Measurements from ENCODE around the gene FGF11. TPM values are rescaled to one million over a fixed set of nuclear protein-coding genes. Genes with fewer than 3 reads are reported as not detected.

Gene FGF11
- polyA plus RNA-seq (ENCODE audit: insufficient read length), result 6.1 TPM
- long read RNA-seq, donor 1, partial matches to known transcripts, result 0 of 3 reads
- long read RNA-seq, donor 1, other reads (novel, unspliced or antisense), result 0 of 3 reads
- long read RNA-seq, donor 2, partial matches to known transcripts, result 0 of 1 reads
- long read RNA-seq, donor 2, other reads (novel, unspliced or antisense), result 0 of 1 reads
- long read RNA-seq, donor 3, result 0 reads
- long read RNA-seq, donor 4, result 0 reads
- long read RNA-seq, donor 5, partial matches to known transcripts, result 0 of 1 reads
- long read RNA-seq, donor 5, other reads (novel, unspliced or antisense), result 0 of 1 reads
- long read RNA-seq, donor 6, result 0 reads
- long read RNA-seq, donor 7, result 0 reads
- long read RNA-seq, donor 8, result 0 reads

DNA sequence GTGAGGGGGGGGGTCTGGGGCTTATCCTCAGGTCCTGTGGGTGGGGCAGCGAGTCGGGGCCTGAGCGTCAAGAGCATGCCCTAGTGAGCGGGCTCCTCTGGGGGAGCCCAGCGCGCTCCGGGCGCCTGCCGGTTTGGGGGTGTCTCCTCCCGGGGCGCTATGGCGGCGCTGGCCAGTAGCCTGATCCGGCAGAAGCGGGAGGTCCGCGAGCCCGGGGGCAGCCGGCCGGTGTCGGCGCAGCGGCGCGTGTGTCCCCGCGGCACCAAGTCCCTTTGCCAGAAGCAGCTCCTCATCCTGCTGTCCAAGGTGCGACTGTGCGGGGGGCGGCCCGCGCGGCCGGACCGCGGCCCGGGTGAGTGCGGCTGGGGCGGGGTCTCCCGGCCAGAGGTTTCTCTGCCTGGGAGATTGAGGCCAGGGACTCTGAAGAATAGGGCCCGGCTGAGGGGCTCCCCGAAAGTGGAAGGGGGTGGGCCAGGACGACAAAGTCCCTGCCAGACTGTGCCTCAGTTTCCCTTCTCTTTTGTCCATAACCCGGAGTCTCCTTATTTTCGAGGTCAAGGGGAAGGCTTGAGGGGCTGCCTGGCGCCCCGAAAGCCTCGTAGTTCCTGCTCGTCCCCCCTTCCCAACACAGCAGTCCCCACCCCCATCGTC lies at the start of gene FGF11:
Gene FGF11, plus strand, starts transcription at position 51 of the 651 bp plus-strand sequence. Its CDS starts 109 bp downstream, at position 160.
- no peak for DNase-seq

DNA sequence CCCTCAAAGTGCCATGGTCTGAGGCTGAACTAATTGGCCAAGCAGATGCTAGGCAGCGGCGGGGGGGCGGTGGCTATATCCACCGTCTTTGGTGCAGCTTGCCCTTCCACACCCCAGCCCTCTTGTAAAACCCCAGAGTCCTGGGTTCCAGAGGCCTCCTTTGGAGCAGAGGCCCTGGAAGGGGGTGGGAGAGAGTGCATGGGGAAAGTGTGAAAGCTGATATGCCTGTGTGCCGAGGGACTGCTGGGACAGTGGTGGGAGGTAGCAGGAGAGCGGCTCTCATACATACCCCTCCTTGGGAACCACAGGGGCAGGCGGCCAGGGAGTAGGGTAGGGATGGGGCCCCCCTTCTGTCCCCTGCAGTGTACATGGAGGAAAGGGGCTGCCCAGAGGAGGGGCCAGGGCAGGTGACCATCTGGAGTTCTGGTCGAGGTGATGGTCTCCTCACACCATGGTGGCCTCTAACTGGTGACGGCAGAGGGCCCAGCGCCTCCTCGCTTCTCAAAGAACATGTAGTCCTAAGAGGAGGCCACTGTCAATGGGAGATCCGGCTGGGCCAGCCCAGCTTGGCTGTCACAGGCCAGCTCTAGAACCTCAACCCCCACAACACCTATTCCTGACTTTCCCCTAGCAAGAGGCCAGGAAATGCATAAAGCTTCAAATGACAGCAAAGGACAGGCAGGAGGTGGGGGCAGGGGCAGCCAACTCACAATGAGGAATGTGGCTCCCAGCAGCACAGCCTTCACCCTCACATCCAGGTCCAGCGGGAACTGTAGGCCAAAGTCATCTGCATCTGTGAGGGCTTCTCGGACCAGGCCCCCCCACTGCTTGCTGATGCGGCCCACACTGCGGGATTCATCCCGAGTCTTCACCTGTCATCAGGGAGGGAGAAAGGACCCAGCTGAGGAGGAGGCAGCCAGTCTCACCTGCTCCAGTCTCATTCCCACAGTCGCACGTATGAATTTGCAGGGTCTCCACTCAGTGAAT lies 49.1 kb upstream of the FGF11 start:
- no peak for DNase-seq

DNA sequence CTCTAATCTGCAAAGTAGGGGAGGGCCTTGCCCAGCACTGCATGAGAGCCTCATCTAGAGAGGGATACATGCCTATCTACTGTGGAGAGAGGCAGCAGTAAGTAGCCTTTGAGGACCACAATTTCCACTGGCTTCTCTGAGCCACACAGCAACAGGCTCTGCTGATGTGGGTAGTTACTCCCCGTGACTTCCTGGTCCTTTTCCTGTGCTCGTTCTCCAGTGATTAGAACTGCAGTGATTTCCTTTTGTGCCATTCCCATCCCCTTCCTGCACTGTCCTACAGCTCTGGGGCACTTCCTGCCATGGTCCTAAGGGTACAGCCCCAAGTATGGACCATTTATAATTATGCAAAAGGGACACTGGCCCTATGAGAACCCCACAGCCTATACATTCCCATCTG lies 48.0 kb upstream of the FGF11 start:
- no peak for DNase-seq

DNA sequence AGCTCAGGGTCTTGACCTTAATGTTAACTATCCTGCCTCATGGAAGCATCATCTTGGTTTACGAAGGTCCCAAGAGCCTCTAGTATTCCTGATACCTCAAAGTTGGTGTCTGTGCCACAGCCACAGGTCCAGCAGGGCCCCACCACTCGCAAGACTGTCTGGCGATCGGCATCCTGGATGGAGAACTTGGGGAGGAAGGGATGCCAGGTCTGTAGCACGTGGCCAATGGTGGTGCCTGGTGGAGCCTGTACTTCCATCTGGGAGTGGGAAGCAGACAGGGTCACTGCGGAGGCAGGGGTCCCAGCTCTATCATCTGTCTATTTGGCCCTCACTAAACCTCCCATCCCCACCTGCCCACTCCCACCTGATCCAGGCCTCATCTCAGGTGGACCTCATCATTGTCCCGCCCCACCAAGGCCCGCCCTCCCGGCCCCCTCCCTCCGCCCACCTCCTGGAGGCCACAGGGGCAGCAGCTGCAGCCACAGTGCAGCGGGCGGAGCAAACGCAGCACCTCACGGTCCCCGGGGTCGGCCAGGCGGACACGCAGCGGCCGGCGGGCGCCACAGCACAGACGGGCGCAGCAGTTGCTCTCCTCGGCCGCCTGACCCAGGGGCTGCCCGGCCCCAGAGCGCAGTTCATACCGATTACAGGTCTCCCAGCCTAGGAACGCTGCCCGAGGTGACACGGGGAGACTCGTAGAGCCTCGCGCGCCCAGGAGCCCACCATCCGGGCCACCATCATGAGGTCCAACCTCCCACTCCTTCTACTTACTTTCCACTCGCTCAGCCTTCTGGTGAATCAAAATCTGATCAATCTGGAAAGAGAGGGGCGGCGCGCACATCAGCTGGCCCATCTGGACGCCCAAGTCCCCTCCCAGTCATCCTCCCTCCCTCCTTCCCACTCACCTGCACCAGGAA lies 46.4 kb upstream of the FGF11 start:
- no peak for DNase-seq

DNA sequence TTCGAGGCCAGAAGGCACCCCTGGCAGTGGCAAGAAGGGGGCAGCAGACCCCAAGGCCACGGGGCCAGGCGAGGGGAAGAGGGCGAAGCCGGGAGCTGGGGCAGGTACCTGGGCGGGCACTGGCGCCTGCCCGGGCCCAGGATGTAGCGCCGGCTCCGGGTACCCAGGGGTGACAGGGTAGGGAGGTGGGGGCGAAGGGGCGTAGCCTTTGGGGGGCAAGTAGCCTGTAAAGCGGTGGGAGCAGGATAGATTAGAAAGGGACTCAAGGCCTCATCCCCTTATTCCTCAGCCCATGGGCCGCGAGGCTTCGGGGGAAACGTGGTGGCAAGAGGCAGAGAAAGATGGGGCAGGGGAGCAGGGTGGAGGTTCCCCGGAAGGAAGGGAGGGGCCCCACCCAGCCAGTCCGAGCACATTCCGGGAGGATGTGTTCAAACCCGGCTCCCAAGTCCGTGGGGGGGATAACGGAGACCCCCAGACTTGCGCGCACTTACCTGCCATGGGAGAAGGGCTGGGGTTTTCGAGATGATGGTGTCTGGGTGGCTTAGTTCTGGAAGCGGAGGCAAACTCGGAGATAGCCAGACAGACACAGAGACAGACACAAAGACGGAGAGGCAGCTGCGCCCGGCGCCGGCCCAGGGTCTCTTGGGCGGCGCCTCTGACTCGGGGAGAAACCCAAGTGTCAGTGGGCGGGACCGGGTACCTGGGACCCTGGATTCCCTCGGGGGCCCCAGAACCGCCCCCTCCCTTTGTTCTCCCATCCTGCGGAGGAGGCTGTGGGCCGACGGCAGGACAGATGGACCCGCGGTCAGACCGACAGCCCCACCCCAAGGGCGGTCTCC lies 45.5 kb upstream of the FGF11 start:
- DNase-seq, result no peak

DNA sequence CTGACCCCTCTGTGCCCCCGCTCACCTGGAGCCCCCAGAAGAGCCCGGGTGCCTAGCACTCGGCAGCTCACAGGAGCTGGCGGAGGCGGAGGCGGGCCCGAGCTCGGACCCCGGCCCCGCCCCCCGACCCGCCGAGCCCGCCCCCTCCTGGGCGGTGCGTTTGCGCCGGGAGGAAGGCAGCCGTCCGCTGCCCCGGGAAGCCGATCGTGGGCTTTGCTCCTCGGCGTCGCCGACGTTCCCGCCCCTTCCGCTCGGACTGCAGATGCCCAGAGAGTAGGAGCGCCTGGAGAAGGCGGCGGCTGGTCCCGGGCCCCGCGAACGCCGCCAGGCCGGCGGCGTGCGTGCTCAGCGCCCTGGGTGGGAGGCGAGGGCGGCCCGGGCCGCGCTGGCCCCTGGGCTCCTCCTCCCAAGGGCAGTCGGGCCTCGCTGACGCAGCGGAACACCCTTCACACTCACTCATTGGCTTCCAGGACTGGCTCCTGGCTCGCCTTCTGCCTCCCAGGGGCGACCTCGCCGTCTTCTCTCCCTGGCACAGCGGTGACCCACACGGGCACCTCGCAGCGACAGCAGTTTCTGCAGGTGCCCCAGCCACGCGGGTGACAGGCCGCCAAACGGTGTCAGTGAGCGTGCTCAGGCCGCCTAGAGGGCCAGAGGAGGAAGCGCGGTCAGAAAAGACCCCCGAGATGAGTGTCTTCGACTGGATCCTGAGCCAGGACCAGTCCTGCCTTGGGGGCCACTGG lies 44.7 kb upstream of the FGF11 start, which contains the start of gene PLSCR3:
Gene PLSCR3, minus strand, starts transcription at position 74 of the 740 bp plus-strand sequence. CDS start 415 bp downstream, outside the sequence.
- DNase-seq, result peak; percentile 82

DNA sequence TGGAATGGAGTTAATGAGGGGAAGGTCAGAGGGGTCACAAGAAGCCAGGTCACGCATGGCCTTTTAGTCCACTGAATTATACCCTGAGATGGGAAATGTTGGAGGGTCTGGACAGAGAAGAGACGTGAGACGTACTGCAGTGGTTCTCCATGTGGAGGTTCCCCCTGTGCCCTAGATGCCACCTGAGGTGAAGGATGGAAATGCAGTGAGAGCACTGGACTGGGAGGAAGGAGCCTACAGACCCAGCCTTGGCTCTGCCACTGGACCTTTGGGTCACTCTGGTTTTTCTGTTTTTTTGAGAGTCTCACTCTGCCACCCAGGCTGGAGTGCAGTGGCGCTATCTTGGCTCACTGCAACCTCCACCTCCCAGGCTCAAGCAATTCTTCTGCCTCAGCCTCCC lies 43.2 kb upstream of the FGF11 start:
- no peak for DNase-seq

DNA sequence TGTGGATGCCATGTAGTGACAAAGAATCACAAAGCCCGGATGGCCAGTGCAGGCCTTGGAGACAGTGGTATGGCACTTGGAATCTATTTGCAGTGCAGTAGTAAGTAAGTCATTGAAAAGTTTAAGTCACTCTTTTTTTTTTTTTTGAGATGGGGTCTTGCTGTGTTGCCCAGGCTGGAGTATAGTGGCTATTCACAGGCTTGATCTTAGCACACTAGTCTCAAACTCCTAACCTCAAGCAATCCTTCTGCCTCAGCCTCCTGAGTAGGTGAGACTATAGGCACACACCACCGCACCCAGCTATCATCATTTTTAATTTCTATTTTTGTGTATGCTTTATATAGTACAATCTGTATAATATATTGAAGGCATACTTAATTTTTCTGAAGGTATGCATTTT lies 40.7 kb upstream of the FGF11 start:
- DNase-seq, result no peak

DNA sequence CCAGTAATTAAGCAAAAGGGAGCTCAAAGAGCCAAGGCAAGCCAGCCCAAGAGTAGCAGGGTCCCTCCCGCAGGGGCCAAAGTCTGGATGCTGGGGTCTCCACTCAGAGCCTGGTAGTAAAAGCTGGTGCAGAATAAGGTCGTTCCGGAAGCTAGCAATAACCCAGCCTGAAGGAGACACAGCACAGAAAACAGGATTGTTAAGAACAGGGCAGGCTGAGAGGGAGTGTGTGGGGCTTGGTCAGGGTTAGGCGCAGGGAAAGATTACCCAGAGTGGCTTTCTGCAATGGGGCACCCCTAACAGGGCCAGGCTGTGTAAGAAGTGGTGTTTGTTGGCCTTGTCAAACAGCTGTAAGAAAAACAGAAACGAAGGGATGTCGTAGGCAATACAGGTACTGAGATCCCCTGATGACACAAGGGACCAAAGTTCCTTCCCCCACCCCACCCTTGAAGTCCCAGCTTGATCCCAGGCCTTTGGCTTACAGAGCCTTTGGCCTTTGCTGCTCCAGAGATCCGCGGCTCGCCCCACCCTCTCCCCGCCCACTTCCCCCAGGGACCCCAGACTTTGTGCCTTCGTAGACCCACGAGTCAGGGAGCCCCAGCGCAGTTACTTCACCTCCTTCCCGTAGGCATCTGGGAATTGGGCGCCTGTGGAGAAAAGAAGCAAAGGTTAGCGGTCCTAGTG lies 36.1 kb upstream of the FGF11 start:
- DNase-seq, result no peak

DNA sequence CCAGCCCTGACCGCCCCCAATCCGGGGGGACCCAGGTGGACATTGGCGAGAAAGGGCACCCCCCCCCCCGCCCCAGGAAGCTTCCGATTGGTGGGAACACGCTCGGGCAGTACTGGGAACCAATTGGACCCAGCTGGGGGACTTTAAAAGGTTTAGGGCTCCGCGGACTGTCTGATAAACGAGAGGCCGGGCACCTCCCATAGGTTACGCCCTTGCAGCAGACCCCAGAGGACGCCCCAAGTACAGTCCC lies 35.7 kb upstream of the FGF11 start:
- DNase-seq, result no peak

DNA sequence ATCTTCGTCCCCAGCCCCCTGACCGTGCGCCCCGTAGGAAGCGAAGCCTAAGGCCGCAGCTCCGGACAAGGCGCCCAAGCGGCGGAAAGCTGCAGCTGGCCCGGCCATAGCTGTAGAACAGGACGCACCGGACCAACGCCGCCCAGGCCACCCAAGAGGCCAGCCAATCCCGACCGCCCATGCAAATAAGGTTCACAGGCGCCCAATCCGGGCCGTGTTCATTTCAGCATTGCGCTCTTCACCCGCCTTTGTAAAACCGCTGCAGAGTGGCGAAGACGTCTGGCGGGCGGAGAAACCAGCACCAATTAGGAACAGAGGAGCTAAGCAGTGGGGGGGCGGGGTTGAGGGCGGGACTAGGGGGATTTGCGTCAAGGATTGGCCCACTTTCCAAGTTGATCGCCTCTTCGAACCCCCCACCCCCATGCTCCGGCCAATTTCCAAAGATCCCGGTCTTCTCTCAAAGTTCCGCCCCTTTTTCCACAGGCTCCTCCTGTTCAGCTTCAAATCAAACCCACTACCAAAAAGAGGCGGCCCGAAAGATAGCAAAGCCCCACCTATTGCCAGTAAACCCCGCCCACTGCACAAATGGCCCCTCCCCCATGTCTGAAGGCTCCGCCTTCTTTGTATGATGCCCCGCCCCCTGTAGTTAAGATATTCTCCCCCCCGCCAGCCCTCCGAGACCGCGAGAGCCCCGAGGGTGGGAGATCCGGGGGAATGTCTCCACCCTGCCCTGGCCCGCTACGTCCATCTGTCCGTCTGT lies 35.2 kb upstream of the FGF11 start, which contains the start of gene TMEM256:
Gene TMEM256, minus strand, starts transcription at position 121 of the 760 bp plus-strand sequence. Its CDS starts 13 bp downstream, at position 108.
- peak; percentile 99 for DNase-seq

DNA sequence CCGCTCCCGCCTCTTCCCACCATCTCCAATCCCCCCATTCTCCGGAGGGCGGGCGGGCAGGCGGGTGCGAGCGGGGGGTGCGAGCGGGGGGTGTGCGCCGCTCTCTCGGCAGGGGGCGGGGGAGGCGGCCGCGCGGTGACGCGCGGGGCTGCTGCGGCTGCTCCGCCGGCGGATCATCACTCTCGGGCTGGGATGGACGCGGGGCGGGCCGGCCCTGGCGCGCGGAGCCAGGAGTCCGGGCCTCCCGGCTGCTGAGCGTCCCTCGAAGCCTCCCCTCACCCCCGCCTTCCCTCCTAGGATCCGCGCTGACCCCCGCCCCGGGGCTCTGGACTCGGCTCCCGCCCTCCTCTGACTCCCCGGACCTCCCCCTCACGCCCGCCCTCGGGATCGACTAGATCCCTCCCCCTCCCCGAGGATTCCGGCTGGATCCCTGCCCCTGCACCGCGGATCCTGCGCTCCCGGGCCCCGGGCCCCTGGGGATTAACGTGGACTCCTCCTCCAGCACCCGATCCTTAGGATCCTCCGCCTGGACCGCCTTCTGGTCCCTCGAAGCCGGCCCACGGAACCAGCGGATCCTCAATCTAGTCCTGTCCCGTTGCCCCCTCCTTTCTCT lies 34.5 kb upstream of the FGF11 start:
- no peak for DNase-seq

DNA sequence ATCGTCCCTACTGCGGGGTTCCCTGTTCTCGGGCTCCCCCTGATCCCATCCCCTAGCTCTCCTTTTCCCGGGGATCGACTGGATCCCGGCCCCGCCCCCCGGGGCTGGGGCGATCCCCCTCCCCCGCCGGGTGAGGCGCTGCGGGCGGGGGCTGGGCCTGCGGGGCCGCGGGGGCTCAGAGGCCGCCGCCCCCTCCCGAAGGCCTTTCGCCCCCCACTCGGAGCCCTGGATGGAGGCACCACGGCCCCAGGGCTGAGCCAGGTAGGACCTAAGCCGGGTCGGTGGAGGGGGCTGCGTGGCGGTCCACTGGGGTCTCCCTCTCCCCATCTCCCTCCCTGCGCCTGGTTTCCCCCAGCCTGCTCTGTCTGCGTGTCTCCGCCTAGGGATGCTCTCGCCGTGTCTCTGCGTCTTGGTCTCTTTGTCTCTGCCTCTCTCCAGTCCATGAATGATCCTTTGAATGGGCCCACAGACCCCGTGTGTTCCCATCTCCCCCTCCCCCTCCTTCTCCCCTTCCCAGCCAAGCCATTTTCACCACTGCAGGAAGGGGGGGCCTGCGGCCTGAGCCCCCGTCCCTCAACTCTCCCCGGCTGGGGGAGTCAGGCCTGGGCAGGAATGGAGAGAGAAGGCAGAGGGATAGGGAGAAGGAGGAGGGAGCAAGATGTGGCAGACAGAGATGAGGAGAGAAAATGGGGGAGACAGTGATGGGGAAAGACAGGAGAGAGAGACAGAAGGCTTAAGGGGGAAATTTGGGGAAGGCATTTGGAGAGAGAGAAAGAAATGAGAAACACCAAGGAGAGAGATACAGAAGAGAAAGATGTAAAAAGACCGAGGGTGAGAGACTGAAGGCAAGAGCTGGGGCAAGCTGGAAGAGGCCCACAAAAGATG lies 33.7 kb upstream of the FGF11 start:
- DNase-seq, result no peak

DNA sequence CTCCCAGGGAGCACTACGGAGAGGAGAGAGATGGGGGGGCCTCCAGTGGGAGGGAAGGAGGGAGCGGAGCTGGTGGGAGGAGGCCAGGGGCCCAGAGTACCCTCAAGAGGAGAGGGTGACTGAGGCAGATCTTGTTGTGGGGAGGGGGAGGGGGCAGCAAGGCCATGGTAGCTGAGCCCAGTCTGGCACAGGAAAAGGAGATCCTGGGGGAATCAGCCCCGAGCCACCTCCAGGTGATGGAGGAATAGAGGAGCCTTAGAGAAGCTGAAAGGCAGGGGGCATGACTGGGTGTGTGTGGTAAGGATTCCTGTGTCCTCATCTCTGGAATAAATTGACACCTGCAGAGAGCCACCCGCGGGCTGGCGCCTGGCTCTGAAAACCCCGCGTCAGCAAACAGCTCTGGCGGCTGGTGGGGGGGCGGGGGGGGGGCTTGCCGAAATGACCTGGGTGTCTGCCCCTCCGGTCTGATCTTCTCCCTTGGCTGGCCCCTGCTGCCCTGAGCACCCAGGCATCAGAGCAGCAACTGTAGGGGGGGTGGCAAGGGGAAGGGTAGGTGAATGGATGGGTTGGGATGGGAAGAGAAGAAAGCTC lies 33.0 kb upstream of the FGF11 start:
- no peak for DNase-seq

DNA sequence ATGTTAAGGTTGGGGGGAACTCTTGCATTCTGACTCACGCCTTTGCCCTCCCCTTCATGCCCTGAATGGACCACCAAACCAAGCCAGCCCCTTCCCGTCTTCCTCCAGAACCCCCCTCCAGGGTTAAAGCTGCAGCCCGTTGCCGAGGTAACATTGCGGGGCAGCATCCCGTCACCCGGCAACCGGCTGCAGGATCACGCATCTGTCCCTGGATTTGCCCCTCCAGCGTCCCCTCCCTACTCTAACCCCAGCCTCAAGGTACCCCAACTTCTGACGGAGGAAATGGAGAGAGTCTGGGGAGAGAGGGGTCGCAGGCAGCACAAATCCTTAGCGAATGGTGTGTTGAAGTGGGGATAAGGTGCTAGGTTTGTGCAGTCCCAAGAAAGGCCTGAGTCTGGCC lies 32.2 kb upstream of the FGF11 start:
- DNase-seq, result no peak

DNA sequence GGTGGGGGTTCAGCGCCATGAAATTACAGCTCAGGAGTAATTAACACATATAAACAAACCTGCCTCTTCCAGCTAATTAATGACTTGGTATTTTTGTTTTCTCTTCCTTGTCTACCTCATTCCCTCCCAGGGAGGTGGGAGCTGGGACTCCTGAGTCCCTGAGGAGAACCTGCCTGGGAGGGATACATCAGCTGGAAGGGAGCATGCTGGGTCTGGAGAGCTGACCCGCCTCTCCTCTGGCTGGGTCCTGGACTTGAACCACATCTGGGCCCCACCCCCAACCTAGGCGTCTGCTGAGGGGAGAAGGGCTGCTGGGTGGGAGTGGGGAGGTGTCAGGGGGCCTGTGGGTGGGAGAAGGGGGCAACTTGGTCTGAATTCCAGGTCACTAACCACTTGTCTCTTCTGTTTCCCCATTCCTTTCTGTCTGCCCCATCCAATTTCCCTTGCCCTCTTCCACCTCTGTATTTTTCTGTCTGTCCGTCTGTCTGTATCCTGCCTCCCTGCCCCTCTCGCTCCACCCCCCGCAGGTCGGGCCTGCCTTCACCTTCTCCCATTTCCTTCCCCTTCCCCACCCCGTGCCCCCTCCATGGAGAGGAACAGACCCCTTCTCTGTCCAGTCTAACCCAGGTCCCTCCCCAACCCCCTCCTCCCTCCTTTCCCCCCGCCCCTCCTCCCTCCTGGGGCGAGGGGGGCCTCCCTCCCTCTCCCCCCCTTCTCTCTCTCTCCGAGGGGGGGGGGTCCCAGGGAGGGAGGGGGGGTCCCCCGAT lies 31.6 kb upstream of the FGF11 start, which contains the start of gene NLGN2:
Gene NLGN2, plus strand, starts transcription at position 361 of the 767 bp plus-strand sequence. CDS start 411 bp downstream, outside the sequence.
- DNase-seq, result no peak

All from left kidney (tissue), 8 donors.